GM12873 (cell line): ENCODE data around the gene EPHB4.

Experiments used
- TF ChIP-seq, protein P1 (sequence below): IDR thresholded peaks from 2 replicates; pipeline ENCODE4 v1.5.1; 2012; ENCODE audit warnings: low read depth, mild to moderate bottlenecking, moderate library complexity, low read length, control low read depth; ENCODE audit not compliant: insufficient read depth; ENCODE audit errors: missing control alignments

The EPHB4 gene

GRCh38 chr7:100860702-100861615 lies 33.6 kb upstream of the EPHB4 start:
- TF ChIP-seq, protein P1, sequence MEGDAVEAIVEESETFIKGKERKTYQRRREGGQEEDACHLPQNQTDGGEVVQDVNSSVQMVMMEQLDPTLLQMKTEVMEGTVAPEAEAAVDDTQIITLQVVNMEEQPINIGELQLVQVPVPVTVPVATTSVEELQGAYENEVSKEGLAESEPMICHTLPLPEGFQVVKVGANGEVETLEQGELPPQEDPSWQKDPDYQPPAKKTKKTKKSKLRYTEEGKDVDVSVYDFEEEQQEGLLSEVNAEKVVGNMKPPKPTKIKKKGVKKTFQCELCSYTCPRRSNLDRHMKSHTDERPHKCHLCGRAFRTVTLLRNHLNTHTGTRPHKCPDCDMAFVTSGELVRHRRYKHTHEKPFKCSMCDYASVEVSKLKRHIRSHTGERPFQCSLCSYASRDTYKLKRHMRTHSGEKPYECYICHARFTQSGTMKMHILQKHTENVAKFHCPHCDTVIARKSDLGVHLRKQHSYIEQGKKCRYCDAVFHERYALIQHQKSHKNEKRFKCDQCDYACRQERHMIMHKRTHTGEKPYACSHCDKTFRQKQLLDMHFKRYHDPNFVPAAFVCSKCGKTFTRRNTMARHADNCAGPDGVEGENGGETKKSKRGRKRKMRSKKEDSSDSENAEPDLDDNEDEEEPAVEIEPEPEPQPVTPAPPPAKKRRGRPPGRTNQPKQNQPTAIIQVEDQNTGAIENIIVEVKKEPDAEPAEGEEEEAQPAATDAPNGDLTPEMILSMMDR: no peak

DNA sequence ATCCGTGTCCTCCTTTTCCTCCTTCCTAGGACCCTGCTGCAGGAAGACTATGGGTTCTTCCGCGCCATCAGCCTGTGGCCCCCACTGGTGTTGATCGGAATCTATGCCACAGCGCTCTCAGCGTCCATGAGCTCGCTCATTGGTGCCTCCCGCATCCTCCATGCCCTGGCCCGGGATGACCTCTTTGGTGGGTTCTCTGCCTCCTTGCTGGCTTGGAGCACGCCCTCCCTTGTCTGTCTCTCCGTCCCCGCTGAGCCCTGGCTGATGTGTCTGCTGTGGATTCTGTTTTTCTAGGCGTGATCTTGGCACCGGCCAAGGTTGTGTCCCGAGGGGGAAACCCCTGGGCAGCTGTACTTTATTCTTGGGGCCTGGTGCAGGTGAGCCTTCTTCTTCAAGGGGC lies 32.5 kb upstream of the EPHB4 start:
- TF ChIP-seq, protein P1: no peak

- TF ChIP-seq, protein P1: no peak
Observed at GRCh38 chr7:100856871-100857282, 29.6 kb upstream of the EPHB4 start.

- TF ChIP-seq, protein P1: no peak
Observed at GRCh38 chr7:100855515-100855914, 28.2 kb upstream of the EPHB4 start.

DNA sequence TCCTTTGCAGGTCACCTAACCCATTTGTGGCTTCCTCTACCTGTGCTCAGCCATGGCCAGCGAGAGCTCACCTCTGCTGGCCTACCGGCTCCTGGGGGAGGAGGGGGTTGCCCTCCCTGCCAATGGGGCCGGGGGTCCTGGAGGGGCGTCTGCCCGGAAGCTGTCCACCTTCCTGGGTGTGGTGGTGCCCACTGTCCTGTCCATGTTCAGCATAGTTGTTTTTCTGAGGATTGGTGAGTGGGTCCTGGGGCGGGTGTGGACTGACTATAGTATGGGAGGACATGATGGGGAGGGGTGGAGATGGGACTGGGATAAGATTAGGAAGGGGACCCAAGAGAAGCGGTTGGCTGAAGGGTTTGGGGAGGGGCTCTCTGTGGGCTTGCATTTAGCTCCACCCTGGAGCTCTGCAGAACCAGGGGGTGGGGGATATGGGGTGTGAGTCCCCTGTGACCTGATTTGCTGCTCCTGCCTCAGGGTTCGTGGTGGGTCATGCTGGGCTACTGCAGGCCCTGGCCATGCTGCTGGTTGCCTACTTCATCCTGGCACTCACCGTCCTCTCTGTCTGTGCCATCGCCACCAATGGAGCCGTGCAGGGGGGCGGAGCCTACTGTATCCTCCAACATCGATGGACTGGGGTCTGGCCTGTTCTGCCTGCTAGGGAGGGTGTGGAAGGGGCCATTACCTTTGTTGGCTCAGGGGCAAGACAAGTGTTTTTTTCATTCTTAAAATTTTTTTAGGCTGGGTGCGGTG lies 27.0 kb upstream of the EPHB4 start:
- TF ChIP-seq, protein P1: no peak

DNA sequence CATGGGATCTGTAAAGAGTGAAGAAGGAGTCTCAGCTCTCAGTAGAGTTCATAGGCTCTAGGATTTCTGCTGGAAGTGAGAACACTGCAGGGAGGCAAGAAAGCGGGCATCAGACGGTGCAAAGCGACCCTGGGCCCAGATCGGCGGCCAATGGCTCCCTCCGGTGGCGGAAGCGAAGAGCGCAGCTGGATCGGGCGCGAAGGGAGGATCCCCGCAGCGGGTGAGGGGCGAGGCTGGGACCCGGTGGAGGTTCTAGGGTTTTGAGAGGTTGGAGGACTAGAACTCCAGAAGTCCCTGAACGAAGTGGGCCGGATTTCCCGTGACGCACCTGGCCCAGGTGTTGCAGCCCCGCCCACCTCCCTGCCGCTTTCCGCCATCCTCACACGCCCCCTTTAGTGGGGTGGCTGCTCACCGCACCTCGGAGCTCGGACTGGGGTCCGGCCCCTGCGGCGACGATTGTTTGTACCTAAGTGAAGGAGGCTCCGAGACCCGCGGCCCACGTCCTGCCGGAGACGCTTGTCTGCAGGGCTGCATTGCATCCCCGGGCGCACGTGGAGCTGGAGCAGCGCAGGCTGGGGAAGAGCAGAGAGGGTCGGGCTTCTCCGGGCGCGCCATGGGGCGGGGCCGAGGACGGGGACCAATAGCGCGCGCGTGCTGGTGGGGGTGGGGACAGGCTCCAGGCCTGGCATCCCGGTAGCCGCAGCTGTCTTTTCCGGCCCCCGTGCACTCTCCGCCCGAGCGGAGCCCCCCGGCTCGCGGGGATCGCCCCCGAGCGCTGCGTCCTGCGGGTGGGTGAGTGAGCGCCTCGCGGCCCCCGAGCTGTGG lies 24.9 kb upstream of the EPHB4 start, which contains the start of gene SLC12A9:
Gene SLC12A9 (plus strand): TSS at position 666 of the 825 bp plus-strand sequence. CDS start 1,485 bp downstream, outside the sequence.
- TF ChIP-seq, protein P1: peak; percentile 93
